Measurements from ENCODE around the gene AZI2.

Gene AZI2

GRCh38 chr3:28294667-28295413 lies 53.8 kb downstream of the AZI2 start:
- DNase-seq (ENCODE audit: low read depth, low spot score): no peak
- H3K4me3 ChIP-seq: no peak overlapping the region

GRCh38 chr3:28292622-28293021 lies 56.0 kb downstream of the AZI2 start:
- no peak for DNase-seq (ENCODE audit: low read depth, low spot score)
- H3K36me3 ChIP-seq (ENCODE audit: insufficient read depth, low read length): no peaks in the 10 kb centered on the region
- H3K9ac ChIP-seq (ENCODE audit: insufficient read length): no peak overlapping the region
- H3K27ac ChIP-seq: no peak overlapping the region
- no peaks in the 10 kb centered on the region for H3K9me3 ChIP-seq (ENCODE audit: low read depth, low read length)
- TF ChIP-seq FOXP2 (optimal IDR thresholded peaks at IDR 0.05; ENCODE audit: control extremely low read depth, extremely low read length, insufficient read depth) (no peak), EZH2 (IDR thresholded peaks at IDR 0.05) (no peak), POLR2AphosphoS5 (IDR thresholded peaks at IDR 0.05; ENCODE audit: borderline replicate concordance, low read depth, low read length) (no peak)
- H3K4me3 ChIP-seq: no peak overlapping the region

More at GRCh38 chr3:28294667-28295413, 53.8 kb downstream of the AZI2 start:
- TF ChIP-seq POLR2AphosphoS5 (IDR thresholded peaks at IDR 0.05; ENCODE audit: borderline replicate concordance, low read depth, low read length) (no peak), EZH2 (IDR thresholded peaks at IDR 0.05) (no peak), FOXP2 (optimal IDR thresholded peaks at IDR 0.05; ENCODE audit: control extremely low read depth, extremely low read length, insufficient read depth) (no peak)
- Histone ChIP-seq H3K27ac (no peak overlapping the region), H3K9me3 (ENCODE audit: low read depth, low read length) (no peaks in the 10 kb centered on the region), H3K36me3 (ENCODE audit: insufficient read depth, low read length) (no peaks in the 10 kb centered on the region), H3K9ac (ENCODE audit: insufficient read length) (no peak overlapping the region)

- no peak for DNase-seq (ENCODE audit: low read depth, low spot score)
- Histone ChIP-seq H3K9ac (ENCODE audit: insufficient read length) (no peak overlapping the region), H3K4me3 (no peak overlapping the region), H3K27ac (no peak overlapping the region), H3K36me3 (ENCODE audit: insufficient read depth, low read length) (no peaks in the 10 kb centered on the region), H3K9me3 (ENCODE audit: low read depth, low read length) (no peaks in the 10 kb centered on the region)
- TF ChIP-seq POLR2AphosphoS5 (IDR thresholded peaks at IDR 0.05; ENCODE audit: borderline replicate concordance, low read depth, low read length) (no peak), EZH2 (IDR thresholded peaks at IDR 0.05) (no peak)
These were observed 57.0 kb downstream of the AZI2 start for GRCh38 chr3:28291577-28291976.

- H3K36me3 ChIP-seq (ENCODE audit: insufficient read depth, low read length): no peaks in the 10 kb centered on the region
- H3K27ac ChIP-seq: no peak overlapping the region
- no peaks in the 10 kb centered on the region for H3K9me3 ChIP-seq (ENCODE audit: low read depth, low read length)
- no peak overlapping the region for H3K9ac ChIP-seq (ENCODE audit: insufficient read length)
- no peak for DNase-seq (ENCODE audit: low read depth, low spot score)
- TF ChIP-seq POLR2AphosphoS5 (IDR thresholded peaks at IDR 0.05; ENCODE audit: borderline replicate concordance, low read depth, low read length) (no peak), EZH2 (IDR thresholded peaks at IDR 0.05) (no peak), FOXP2 (optimal IDR thresholded peaks at IDR 0.05; ENCODE audit: control extremely low read depth, extremely low read length, insufficient read depth) (no peak)
- H3K4me3 ChIP-seq: no peak overlapping the region
These were observed 57.7 kb downstream of the AZI2 start for GRCh38 chr3:28290863-28291300.

GRCh38 chr3:28287046-28287445 lies 61.6 kb downstream of the AZI2 start:
- DNase-seq (ENCODE audit: low read depth, low spot score): no peak
- Histone ChIP-seq H3K9me3 (ENCODE audit: low read depth, low read length) (no peaks in the 10 kb centered on the region), H3K9ac (ENCODE audit: insufficient read length) (no peak overlapping the region)

GRCh38 chr3:28286595-28286994 lies 62.0 kb downstream of the AZI2 start:
- Histone ChIP-seq H3K9ac (ENCODE audit: insufficient read length) (no peak overlapping the region), H3K36me3 (ENCODE audit: insufficient read depth, low read length) (no peaks in the 10 kb centered on the region), H3K9me3 (ENCODE audit: low read depth, low read length) (no peaks in the 10 kb centered on the region), H3K27ac (no peak overlapping the region), H3K4me3 (no peak overlapping the region)
- DNase-seq (ENCODE audit: low read depth, low spot score): peak; percentile 26
- TF ChIP-seq EZH2 (IDR thresholded peaks at IDR 0.05) (no peak), FOXP2 (optimal IDR thresholded peaks at IDR 0.05; ENCODE audit: control extremely low read depth, extremely low read length, insufficient read depth) (no peak), POLR2AphosphoS5 (IDR thresholded peaks at IDR 0.05; ENCODE audit: borderline replicate concordance, low read depth, low read length) (no peak)

More at GRCh38 chr3:28287046-28287445, 61.6 kb downstream of the AZI2 start:
- Histone ChIP-seq H3K36me3 (ENCODE audit: insufficient read depth, low read length) (no peaks in the 10 kb centered on the region), H3K4me3 (no peak overlapping the region), H3K27ac (no peak overlapping the region)
- TF ChIP-seq FOXP2 (optimal IDR thresholded peaks at IDR 0.05; ENCODE audit: control extremely low read depth, extremely low read length, insufficient read depth): no peak
- no peak for TF ChIP-seq EZH2 (IDR thresholded peaks at IDR 0.05)

- Histone ChIP-seq H3K4me3 (no peak overlapping the region), H3K9me3 (ENCODE audit: low read depth, low read length) (no peaks in the 10 kb centered on the region), H3K9ac (ENCODE audit: insufficient read length) (no peak overlapping the region), H3K36me3 (ENCODE audit: insufficient read depth, low read length) (no peaks in the 10 kb centered on the region), H3K27ac (no peak overlapping the region)
- TF ChIP-seq EZH2 (IDR thresholded peaks at IDR 0.05) (no peak), POLR2AphosphoS5 (IDR thresholded peaks at IDR 0.05; ENCODE audit: borderline replicate concordance, low read depth, low read length) (no peak)
- no peak for DNase-seq (ENCODE audit: low read depth, low spot score)
These were observed 67.8 kb downstream of the AZI2 start for GRCh38 chr3:28280781-28281180.

- no peak overlapping the region for H3K4me3 ChIP-seq
- no peak overlapping the region for H3K9ac ChIP-seq (ENCODE audit: insufficient read length)
- H3K27ac ChIP-seq: no peak overlapping the region
- no peaks in the 10 kb centered on the region for H3K9me3 ChIP-seq (ENCODE audit: low read depth, low read length)
- TF ChIP-seq EZH2 (IDR thresholded peaks at IDR 0.05) (no peak), FOXP2 (optimal IDR thresholded peaks at IDR 0.05; ENCODE audit: control extremely low read depth, extremely low read length, insufficient read depth) (no peak), POLR2AphosphoS5 (IDR thresholded peaks at IDR 0.05; ENCODE audit: borderline replicate concordance, low read depth, low read length) (no peak)
- no peak for DNase-seq (ENCODE audit: low read depth, low spot score)
- no peaks in the 10 kb centered on the region; the same call in 1 of the 2 replicates for H3K36me3 ChIP-seq (ENCODE audit: insufficient read depth, low read length)
These were observed 68.9 kb downstream of the AZI2 start for GRCh38 chr3:28279770-28280169.

GRCh38 chr3:28278918-28279317 lies 69.7 kb downstream of the AZI2 start:
- no peak overlapping the region for H3K27ac ChIP-seq
- no peak for TF ChIP-seq EZH2 (IDR thresholded peaks at IDR 0.05)
- no peak for TF ChIP-seq POLR2AphosphoS5 (IDR thresholded peaks at IDR 0.05; ENCODE audit: borderline replicate concordance, low read depth, low read length)
- TF ChIP-seq FOXP2 (optimal IDR thresholded peaks at IDR 0.05; ENCODE audit: control extremely low read depth, extremely low read length, insufficient read depth): no peak
- H3K9me3 ChIP-seq (ENCODE audit: low read depth, low read length): no peaks in the 10 kb centered on the region
- H3K36me3 ChIP-seq (ENCODE audit: insufficient read depth, low read length): no peaks in the 10 kb centered on the region; the same call in 1 of the 2 replicates
- no peak overlapping the region for H3K9ac ChIP-seq (ENCODE audit: insufficient read length)
- no peak overlapping the region for H3K4me3 ChIP-seq
- no peak for DNase-seq (ENCODE audit: low read depth, low spot score)

Measured in SK-N-MC (cell line).